Coronary artery (tissue), 2 donors: ENCODE results near the gene GADL1.

Source experiments
- DNase-seq: peaks from one replicate; pipeline ENCODE4 v3.0.0-alpha.2; 2017; ENCODE audit warnings: low spot score
- H3K27ac ChIP-seq, 2 donors: fragments of 200-600 bp; sonication (generic); one replicate each; pipeline ENCODE4 v1.5.1; 2016 to 2019
- H3K4me3 ChIP-seq: fragments of 200-600 bp; sonication (generic); 2 replicates; pipeline ENCODE4 v1.5.1; 2016; ENCODE audit warnings: mild to moderate bottlenecking, moderate library complexity
- TF ChIP-seq, protein P1 (sequence below): fragments of 200-600 bp; sonication (generic); IDR thresholded peaks from one replicate; pipeline ENCODE4 v1.5.1; 2019; ENCODE audit warnings: antibody characterized with exemption

The GADL1 gene

DNA sequence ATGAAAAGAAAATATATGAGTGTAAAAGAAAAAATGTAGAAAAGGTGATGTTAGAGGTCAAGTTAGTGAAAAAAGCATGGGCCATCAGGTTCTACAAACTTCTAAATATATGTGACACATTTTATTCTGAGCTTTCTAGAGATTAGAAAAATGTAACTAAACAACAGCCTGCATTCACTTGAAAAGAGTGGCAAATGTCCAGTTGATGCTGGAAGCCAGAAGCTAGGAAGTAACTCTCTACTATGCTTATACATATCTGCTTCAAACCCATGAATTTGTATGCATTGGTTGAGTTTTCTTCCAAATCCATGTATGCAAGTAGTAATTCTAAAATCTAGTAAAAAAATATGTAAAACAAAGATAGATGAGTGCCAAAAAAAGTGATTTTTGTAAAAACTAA, 164.5 kb downstream of the GADL1 start:
- TF ChIP-seq, protein P1, sequence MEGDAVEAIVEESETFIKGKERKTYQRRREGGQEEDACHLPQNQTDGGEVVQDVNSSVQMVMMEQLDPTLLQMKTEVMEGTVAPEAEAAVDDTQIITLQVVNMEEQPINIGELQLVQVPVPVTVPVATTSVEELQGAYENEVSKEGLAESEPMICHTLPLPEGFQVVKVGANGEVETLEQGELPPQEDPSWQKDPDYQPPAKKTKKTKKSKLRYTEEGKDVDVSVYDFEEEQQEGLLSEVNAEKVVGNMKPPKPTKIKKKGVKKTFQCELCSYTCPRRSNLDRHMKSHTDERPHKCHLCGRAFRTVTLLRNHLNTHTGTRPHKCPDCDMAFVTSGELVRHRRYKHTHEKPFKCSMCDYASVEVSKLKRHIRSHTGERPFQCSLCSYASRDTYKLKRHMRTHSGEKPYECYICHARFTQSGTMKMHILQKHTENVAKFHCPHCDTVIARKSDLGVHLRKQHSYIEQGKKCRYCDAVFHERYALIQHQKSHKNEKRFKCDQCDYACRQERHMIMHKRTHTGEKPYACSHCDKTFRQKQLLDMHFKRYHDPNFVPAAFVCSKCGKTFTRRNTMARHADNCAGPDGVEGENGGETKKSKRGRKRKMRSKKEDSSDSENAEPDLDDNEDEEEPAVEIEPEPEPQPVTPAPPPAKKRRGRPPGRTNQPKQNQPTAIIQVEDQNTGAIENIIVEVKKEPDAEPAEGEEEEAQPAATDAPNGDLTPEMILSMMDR = no peak
- Histone ChIP-seq H3K27ac (no peak overlapping the region), H3K4me3 (no peak overlapping the region)
- DNase-seq = no peak

DNA sequence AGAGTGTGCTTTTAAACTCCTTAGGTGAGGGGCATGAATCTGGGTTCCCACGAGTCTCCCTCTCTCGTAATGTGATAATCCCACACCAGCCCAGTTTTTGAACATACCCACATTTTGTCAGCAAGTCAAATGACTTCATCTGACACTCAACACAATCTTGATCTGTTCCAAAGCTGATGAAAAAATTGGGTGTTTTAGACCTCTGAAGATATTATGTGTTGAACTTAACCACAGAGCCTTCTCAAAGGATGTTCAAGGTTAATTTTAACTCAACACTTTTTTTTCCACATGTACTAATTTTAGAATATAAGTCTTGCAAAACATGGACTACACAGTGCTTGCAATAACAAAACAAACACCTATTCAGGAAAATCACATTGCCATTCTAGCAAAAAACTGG, 164.9 kb downstream of the GADL1 start:
- Histone ChIP-seq H3K27ac (no peak overlapping the region), H3K4me3 (no peak overlapping the region)
- no peak for DNase-seq
- TF ChIP-seq, protein P1 = no peak

DNA sequence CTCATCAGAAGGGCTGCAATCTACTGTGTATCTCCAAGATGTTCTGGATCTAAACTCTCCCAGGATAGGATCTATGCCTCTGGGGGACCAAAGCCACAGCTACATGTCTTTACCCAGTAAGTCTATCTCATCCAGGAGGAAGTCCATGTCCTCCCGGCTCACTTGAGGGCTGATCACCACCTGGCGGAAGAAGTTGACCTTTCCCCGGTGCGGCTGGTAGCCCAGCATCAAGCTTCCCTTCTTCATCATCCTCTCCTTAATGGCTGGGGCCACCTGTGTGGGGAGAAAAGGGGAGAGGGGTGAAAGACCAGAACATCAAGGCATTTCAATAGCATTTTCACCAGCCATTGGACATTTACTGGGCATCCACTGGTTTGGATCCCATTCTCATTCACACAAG, 166.3 kb downstream of the GADL1 start:
- TF ChIP-seq, protein P1 = no peak
- no peak for DNase-seq
- no peak overlapping the region for H3K27ac ChIP-seq
- no peak overlapping the region for H3K4me3 ChIP-seq

DNA sequence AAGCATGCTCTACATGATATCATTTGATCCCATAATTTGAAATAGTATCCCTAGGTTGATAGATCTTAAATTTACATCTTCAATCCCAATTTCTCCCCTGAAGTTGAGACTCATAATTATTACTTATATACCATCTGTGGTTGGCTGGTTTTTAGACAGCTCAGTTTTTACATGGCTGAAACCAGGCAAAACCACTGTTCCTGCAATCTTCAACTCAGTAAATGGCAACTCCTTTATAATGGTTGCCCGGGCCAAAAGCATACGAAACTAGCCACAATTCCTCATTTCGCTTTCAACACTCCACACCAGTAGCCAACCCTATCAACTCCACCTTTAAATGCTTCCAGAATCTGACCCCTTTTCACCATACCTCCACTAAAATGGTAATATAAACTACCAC, 169.6 kb downstream of the GADL1 start:
- TF ChIP-seq, protein P1 = no peak
- Histone ChIP-seq H3K27ac (no peak overlapping the region), H3K4me3 (no peak overlapping the region)
- no peak for DNase-seq

DNA sequence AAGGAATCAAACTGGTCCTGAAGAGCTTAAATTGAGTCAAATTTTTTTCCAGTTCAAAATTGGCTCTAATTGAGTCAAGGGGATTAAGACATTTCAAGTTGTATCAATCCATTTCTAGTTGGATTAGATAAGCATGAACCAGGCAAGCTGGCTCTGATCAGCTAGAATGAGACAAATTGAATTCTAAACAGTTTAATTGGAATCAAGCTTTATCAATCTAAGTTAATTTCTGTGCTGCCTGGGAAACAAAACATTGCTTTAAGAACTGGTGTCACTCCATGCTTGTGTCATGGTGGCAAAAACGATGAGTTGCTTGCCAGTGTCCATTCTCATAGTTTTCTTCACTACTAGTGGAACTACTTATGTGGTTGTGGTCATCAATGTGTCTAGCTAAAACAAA, 171.2 kb downstream of the GADL1 start:
- Histone ChIP-seq H3K27ac (no peak overlapping the region), H3K4me3 (no peak overlapping the region)
- TF ChIP-seq, protein P1 = no peak
- DNase-seq = no peak

DNA sequence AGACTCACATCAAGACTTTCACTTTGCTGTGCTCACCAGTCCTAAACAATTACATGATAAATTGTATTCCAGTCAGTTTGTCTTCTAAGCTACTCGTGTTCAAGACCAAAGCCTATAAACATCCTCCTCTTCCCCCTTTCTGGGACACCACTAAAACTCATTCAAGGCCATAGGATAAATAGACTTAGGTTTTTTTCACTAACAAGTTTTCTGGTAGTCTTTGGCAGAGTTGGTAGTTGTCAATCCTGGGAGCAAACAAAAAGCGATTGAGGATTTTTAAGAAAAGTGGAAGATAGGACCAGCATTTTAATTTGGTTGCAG, 173.2 kb downstream of the GADL1 start:
- DNase-seq = no peak
- TF ChIP-seq, protein P1 = no peak
- H3K27ac ChIP-seq = no peak overlapping the region
- no peak overlapping the region for H3K4me3 ChIP-seq

DNA sequence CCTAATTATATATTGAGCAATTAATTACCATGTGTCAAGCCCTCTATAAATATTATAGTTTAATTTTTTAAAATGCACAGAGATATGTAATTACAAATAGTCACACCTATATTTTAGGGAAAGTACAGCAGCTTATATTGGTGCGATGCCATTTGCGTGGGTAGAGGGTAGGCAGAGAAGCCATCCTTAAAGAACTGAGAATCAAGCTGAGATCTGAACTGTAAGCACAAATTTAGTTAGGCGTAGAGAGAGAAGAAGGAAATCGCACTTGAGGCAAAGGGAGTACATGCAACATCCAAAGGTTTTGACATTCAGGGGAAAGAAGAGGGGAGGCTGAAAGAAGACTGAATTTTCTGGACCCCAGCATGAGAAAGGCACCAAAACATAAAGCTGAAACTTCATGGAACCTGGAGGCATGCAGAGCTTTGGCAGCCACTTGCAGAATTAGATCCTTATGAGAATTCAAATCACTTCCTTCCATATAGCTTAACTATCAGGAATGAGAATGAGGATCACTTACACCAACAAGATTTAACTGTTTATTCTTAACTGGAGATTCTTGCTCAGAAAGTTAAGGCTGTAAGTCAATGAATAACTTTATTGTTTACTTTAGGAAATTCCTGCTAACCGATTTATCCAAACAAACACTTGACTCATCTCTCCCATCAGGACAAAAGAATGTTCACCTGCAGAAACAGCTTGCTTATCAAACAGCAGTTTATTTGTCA, 173.7 kb downstream of the GADL1 start:
- DNase-seq = no peak
- Histone ChIP-seq H3K4me3 (no peak overlapping the region), H3K27ac (no peak overlapping the region)
- TF ChIP-seq, protein P1 = no peak
